C4-2B (cell line): ENCODE results near the gene F7.

ENCODE experiments used
- CTCF ChIP-seq: fragments of 450-650 bp; conservative IDR thresholded peaks from 2 replicates; pipeline ENCODE4 v1.5.1; 2017; ENCODE audit warnings: mild to moderate bottlenecking
- ZFX ChIP-seq: fragments of 450-650 bp; IDR thresholded peaks from 2 replicates; pipeline ENCODE4 v1.6.1; 2017

DNA sequence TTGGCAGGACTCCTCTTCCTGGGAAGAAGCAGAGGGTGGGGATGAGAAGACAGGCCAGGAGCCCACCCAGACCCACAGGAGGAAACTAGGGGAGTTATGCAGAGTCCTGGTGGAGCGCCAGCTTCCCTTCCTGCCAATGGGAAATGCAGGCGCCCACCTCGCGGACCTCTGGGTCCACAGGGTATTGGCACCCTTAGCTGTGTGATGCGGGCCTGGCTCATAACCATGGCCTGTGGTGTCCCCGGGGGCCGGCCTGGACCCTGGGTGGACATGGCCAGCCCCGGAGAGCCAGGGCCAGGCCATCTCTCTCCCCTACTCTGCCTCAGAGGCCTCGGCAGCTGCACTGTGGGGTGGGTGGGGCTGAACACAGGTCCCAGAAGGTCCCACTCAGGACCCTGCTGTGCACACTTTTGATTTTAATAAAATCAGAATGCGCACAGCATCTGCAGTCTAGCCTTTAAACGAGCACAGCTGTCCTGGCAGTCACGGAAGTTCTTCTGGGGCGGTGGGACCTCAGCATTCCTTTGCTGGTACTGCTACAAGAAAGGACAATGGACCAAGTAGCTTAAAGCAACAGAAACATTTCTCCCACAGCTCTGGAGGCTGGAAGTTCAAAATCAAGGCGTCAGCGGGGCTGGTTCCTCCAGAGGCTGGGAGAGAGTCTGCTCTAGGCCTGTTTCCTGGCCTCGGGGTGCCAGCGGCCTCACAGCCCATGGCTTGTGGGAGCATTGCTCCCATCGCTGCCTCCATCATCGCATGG lies 18.8 kb downstream of the F7 start:
- TF ChIP-seq CTCF = no peak
- no peak for TF ChIP-seq ZFX
